Caco-2 (cell line): ENCODE measurements around the gene HBP1. TPM values are rescaled to one million over a fixed set of nuclear protein-coding genes. Genes with fewer than 3 reads are reported as not detected.

Experiments
- BruUV-seq: library from RNA; stranded (reverse); fragments of 400-500 nt; replicated peaks from 2 replicates; lab custom pipeline; 2021; lab: Mats Ljungman, UMichigan
- CTCF ChIA-PET: fragments of 300-600 bp; sonication (Branson Sonifier 250); formaldehyde crosslinking; loops from one replicate; lab custom pipeline; 2022; ENCODE audit warnings: antibody characterized with exemption; lab: Charles Lee
- POLR2A ChIA-PET: fragments of 300-600 bp; sonication (Branson Sonifier 250); formaldehyde crosslinking; loops from one replicate; lab custom pipeline; 2022; ENCODE audit warnings: antibody characterized with exemption; lab: Charles Lee
- DNase-seq, 2 experiments: peaks; one replicate each; pipeline versions ENCODE4 v3.0.0 to v3.0.0-alpha.2; 2020 to 2022
- H3K27me3 ChIP-seq: replicated peaks from 2 replicates; pipeline ENCODE4 v1.6.0; 2011; ENCODE audit warnings: low read length; ENCODE audit not compliant: control insufficient read depth, insufficient read depth
- H3K36me3 ChIP-seq: 2 replicates; pipeline ENCODE4 v1.5.1; 2011; ENCODE audit warnings: low read length; ENCODE audit not compliant: control insufficient read depth, insufficient read depth
- H3K4me1 ChIP-seq: fragments of 250-450 bp; sonication (Bioruptor Pico); 2 replicates; pipeline ENCODE4 v1.5.1; 2020; ENCODE audit warnings: mild to moderate bottlenecking
- H3K4me3 ChIP-seq: 2 replicates; pipeline ENCODE4 v1.5.1; 2011; ENCODE audit warnings: low read depth, mild to moderate bottlenecking, control low read depth, low read length
- H3K9me3 ChIP-seq: fragments of 250-450 bp; sonication (Bioruptor Pico); 2 replicates; pipeline ENCODE4 v1.5.1; 2020; ENCODE audit warnings: mild to moderate bottlenecking, moderate library complexity
- H3K27ac Mint-ChIP-seq: one replicate; pipeline ENCODE4 v1.8.0; 2022; ENCODE audit warnings: mixed read lengths; ENCODE audit not compliant: unreplicated experiment
- H3K27me3 Mint-ChIP-seq: one replicate; pipeline ENCODE4 v1.8.0; 2022; ENCODE audit warnings: mixed read lengths; ENCODE audit not compliant: insufficient read depth, unreplicated experiment
- H3K36me3 Mint-ChIP-seq: one replicate; pipeline ENCODE4 v1.8.0; 2022; ENCODE audit warnings: mild to moderate bottlenecking, mixed read lengths; ENCODE audit not compliant: insufficient read depth, unreplicated experiment
- H3K4me1 Mint-ChIP-seq: one replicate; pipeline ENCODE4 v1.8.0; 2022; ENCODE audit warnings: low read depth, mixed read lengths; ENCODE audit not compliant: unreplicated experiment
- H3K4me3 Mint-ChIP-seq: one replicate; pipeline ENCODE4 v1.8.0; 2022; ENCODE audit warnings: mild to moderate bottlenecking, moderate library complexity, mixed read lengths; ENCODE audit not compliant: unreplicated experiment
- H3K9me3 Mint-ChIP-seq: one replicate; pipeline ENCODE4 v1.8.0; 2022; ENCODE audit warnings: mixed read lengths; ENCODE audit not compliant: unreplicated experiment
- intact Hi-C: fragments of 100-400 bp; cut with micrococcal nuclease; formaldehyde crosslinking; loops from one replicate; pipeline ENCODE4 v1.10.0; 2022; ENCODE audit not compliant: unreplicated experiment
- total RNA-seq: library from RNA; stranded (reverse); gene quantifications from 2 replicates; pipeline ENCODE4 v1.2.3, GENCODE V29; 2022
- TF ChIP-seq, protein P1 (sequence below), 2 experiments: fragments of 200-600 bp in 1 of 2; IDR thresholded peaks; 1 replicate in 1 of 2; 2 replicates in 1 of 2; pipeline versions ENCODE4 v1.5.1 to v1.8.0; 2011 to 2022; ENCODE audit warnings: antibody characterized with exemption in 1 of 2, control low read depth in 1 of 2, inconsistent platforms in 1 of 2, low read depth in 1 of 2, low read length in 1 of 2, mild to moderate bottlenecking in 1 of 2, moderate library complexity in 1 of 2; ENCODE audit not compliant: insufficient read depth in 1 of 2, severe bottlenecking in 1 of 2, unreplicated experiment in 1 of 2

The HBP1 gene
- total RNA-seq, 1 experiment from 2014 or later, result 24.2 TPM

DNA sequence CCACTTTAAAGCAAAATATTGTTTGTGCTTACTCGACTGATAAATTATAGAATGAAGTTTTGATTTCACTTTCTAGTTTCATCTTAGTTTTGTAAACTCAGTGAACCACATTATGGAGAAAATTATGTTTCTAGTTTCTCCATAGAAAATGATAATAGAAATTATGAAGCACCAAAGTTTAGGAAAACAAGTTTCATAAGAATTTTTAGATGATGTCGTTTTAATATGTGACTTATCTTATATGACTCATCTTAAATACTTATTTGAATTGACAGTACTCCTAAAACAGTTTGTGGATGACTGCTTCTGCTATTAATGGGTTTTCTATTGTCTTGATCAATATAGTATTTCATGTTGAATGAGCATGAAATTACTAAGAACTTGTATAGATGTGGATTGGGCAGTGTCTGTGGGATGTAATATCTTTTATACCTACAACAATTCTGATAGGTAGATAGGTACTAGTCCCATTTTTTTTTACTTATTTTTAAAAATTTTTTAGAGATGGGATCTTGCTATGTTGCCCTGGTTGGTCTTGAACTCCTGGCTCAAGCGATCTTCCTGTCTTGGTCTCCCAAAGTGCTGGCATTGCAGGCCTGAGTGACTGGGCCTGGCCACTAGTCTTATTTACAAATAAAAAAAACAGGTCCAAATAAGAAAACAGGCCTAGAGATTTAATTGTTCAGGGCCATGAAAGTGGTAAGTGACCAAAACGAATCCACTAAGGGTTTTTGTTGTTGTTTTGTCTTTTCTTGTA lies 3.7 kb downstream of the HBP1 start:
- H3K9me3 ChIP-seq, result no peaks in the 10 kb centered on the region
- H3K4me3 ChIP-seq, result no peak overlapping the region
- TF ChIP-seq, protein P1, sequence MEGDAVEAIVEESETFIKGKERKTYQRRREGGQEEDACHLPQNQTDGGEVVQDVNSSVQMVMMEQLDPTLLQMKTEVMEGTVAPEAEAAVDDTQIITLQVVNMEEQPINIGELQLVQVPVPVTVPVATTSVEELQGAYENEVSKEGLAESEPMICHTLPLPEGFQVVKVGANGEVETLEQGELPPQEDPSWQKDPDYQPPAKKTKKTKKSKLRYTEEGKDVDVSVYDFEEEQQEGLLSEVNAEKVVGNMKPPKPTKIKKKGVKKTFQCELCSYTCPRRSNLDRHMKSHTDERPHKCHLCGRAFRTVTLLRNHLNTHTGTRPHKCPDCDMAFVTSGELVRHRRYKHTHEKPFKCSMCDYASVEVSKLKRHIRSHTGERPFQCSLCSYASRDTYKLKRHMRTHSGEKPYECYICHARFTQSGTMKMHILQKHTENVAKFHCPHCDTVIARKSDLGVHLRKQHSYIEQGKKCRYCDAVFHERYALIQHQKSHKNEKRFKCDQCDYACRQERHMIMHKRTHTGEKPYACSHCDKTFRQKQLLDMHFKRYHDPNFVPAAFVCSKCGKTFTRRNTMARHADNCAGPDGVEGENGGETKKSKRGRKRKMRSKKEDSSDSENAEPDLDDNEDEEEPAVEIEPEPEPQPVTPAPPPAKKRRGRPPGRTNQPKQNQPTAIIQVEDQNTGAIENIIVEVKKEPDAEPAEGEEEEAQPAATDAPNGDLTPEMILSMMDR (IDR thresholded peaks at IDR 0.05; ENCODE audit: insufficient read depth in 1 of 2, low read depth in 1 of 2, low read length in 1 of 2, severe bottlenecking in 1 of 2, unreplicated experiment in 1 of 2), result no peak
- CTCF ChIA-PET, result no interaction called here
- intact Hi-C loops, result no loop called here
- H3K27me3 ChIP-seq, result no peaks in the 10 kb centered on the region
- no peaks in the 10 kb centered on the region for H3K36me3 ChIP-seq
- POLR2A ChIA-PET, result no interaction called here
- no peak overlapping the region for H3K27ac Mint-ChIP-seq
- H3K27me3 Mint-ChIP-seq, result no peaks in the 10 kb centered on the region
- H3K9me3 Mint-ChIP-seq, result no peaks in the 10 kb centered on the region
- no peaks in the 10 kb centered on the region for H3K4me1 ChIP-seq
- H3K4me3 Mint-ChIP-seq, result no peak overlapping the region
- no peak for DNase-seq
- peaks cover 25% of the 10 kb centered on the region for H3K36me3 Mint-ChIP-seq
- BruUV-seq, result no TSS peak
- H3K4me1 Mint-ChIP-seq, result peaks cover 6% of the 10 kb centered on the region

DNA sequence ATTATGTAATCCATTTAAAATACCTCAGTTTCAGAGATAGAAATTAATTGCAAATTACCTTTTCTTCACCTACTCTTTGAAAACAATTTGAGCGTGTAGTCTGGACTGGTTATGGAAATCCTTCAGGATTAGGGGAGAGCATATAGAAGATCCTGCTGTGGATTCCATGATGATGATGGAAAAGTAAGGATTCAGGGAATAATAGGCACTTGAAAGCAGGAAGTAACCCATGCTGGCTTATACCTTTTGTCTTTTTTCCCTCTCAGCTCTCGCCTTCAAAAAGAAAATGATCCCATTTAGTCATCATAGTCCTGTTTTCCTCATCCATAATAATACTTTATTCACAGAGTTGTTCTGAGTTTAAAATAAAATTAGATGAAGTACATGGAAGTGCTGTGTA lies 4.4 kb downstream of the HBP1 start:
- Mint-ChIP-seq H3K9me3 (no peaks in the 10 kb centered on the region), H3K36me3 (peaks cover 17% of the 10 kb centered on the region), H3K4me1 (peaks cover 6% of the 10 kb centered on the region), H3K27me3 (no peaks in the 10 kb centered on the region), H3K4me3 (no peak overlapping the region), H3K27ac (no peak overlapping the region)
- H3K36me3 ChIP-seq, result no peaks in the 10 kb centered on the region
- no peaks in the 10 kb centered on the region for H3K9me3 ChIP-seq
- H3K27me3 ChIP-seq, result no peaks in the 10 kb centered on the region
- CTCF ChIA-PET, result no interaction called here
- intact Hi-C loops, result no loop called here
- POLR2A ChIA-PET, result no interaction called here
- no peak overlapping the region for H3K4me3 ChIP-seq
- TSS peak; percentile 5 for BruUV-seq
- no peaks in the 10 kb centered on the region for H3K4me1 ChIP-seq
- DNase-seq, result no peak
- TF ChIP-seq, protein P1 (IDR thresholded peaks at IDR 0.05; ENCODE audit: insufficient read depth in 1 of 2, low read depth in 1 of 2, low read length in 1 of 2, severe bottlenecking in 1 of 2, unreplicated experiment in 1 of 2), result no peak

DNA sequence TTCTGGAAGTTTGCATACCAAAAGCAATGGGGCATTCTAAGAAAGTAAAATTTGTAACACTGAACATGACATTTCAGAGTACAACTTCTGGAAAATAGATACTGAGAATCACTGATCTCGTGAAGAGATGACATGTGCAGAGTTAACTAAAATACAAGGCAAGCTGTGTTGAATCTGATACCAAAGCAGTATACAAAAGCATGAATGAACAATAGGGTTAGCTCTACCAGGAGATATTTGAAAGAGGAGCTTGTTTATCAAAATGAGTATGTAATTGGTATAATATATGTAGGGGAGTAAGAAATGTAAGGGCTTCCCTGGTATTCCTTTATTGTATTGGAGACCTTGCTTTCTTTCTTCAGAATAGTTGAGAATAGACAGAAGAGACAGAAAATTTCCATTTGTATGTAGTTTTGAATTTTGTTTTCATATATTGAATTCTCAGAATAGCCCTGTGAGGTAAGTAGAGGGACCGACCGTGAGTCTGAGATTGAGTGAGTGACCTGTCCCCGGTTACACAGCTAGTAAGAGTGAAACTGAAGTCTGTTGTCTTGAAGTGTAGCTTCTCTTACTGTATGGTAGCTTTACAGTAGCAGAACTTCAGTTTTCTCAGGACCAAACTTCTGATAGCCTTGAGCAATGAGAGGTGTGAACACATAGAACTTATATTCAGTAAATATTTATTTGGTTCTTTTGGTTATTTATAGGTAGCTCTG lies 5.0 kb downstream of the HBP1 start:
- Histone ChIP-seq H3K9me3 (no peaks in the 10 kb centered on the region), H3K27me3 (no peaks in the 10 kb centered on the region), H3K4me3 (no peak overlapping the region), H3K4me1 (no peaks in the 10 kb centered on the region), H3K36me3 (no peaks in the 10 kb centered on the region)
- no peak for DNase-seq
- TF ChIP-seq, protein P1 (IDR thresholded peaks at IDR 0.05; ENCODE audit: insufficient read depth in 1 of 2, low read depth in 1 of 2, low read length in 1 of 2, severe bottlenecking in 1 of 2, unreplicated experiment in 1 of 2), result no peak
- no peak overlapping the region for H3K4me3 Mint-ChIP-seq
- H3K9me3 Mint-ChIP-seq, result no peaks in the 10 kb centered on the region
- CTCF ChIA-PET, result no interaction called here
- peaks cover 11% of the 10 kb centered on the region for H3K36me3 Mint-ChIP-seq
- intact Hi-C loops, result no loop called here
- no peak overlapping the region for H3K27ac Mint-ChIP-seq
- POLR2A ChIA-PET, result no interaction called here
- no peaks in the 10 kb centered on the region for H3K27me3 Mint-ChIP-seq
- no TSS peak for BruUV-seq
- peaks cover 6% of the 10 kb centered on the region for H3K4me1 Mint-ChIP-seq
